ENCODE measurements around the gene TEX44.

TEX44 gene

DNA sequence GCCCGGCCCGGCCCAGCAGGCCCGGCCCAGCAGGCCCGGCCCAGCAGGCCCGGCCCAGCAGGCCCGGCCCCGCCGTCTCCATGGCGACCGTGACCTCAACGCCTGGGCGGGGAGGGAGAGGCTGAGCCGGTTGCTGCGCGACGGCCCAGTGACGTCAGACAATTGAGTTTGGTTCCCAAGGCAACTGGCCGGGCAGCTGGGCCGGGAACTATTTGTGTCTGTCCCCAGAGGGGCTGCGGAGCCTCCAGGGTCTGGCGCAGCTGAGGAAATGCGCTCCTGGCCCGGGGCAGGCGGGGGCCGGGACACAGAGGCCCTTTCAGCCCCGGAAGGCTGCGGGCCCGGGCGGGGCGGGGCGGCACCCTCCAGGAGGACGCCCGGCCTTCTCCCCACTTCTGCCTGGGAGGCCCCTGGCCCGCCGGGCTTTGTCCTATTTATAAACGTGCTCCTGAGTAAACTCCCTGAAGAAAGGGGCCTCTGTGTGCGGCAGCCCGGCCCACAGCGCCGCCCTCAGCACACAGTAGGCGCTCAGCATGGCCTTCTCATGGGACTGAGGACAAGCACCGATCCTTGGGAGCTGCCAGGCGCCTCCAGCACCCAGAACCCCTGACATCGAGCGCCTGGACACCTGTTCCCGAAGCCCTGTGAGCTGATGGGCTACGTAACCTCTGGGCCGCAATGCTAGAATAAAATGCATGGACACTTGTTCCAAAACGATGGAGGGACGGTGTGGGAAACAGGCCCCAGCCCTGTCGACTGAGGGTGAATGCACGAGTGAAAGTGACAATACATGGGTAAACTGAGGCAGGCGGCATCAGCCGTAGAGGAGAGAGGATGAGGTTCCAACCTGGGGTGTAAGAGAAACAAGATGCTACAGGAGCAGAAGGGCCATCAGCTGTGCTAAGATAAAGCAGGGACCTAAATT lies 12.3 kb downstream of the TEX44 start:
- DNase-seq (ENCODE audit: low read depth in 2 of 2): peak; percentile 85 to 90

DNA sequence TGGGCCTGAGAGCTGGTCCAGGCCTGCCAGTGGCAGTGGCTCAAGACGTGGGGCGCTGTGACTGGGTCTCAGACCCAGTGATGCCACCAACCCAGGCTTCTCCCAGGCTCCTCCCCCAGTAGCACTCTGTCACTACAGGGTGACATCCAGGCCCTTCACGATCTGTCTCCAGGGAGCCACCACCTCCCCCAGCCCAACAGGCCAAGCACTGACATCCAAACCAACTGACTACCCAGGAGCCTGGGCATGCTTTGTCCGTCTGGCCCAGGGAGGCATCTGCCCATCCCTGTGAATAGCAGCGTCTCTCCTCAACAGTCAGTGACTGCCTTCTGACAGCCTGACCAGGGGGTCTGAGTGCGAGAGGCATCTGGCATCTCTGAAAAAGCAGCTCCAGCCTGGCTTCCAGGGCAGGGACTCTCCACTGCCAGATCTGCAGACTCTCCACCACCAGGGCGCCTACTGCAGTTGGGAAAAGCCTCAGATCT lies 13.0 kb downstream of the TEX44 start:
- DNase-seq (ENCODE audit: low read depth in 2 of 2): no peak

DNA sequence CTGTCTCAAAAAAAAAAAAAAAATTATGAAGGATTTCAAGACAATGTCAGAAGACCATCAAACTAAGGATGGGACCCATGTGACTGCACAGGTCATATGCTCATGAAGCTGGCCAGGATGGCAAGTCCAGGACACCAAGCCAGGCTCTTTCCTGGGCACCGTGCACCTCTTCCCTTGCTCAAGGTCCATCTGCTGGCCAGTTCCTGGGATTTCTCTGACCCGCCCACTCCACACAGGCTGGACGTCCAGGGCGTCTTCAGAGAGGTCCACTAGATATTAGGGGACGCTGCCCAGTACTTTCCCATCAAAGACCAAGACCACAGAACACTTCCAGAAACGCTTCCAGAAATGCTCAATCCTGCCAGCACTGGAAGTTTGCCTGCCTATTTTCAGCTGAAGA lies 14.3 kb downstream of the TEX44 start:
- no peak for DNase-seq (ENCODE audit: low read depth in 2 of 2)

DNA sequence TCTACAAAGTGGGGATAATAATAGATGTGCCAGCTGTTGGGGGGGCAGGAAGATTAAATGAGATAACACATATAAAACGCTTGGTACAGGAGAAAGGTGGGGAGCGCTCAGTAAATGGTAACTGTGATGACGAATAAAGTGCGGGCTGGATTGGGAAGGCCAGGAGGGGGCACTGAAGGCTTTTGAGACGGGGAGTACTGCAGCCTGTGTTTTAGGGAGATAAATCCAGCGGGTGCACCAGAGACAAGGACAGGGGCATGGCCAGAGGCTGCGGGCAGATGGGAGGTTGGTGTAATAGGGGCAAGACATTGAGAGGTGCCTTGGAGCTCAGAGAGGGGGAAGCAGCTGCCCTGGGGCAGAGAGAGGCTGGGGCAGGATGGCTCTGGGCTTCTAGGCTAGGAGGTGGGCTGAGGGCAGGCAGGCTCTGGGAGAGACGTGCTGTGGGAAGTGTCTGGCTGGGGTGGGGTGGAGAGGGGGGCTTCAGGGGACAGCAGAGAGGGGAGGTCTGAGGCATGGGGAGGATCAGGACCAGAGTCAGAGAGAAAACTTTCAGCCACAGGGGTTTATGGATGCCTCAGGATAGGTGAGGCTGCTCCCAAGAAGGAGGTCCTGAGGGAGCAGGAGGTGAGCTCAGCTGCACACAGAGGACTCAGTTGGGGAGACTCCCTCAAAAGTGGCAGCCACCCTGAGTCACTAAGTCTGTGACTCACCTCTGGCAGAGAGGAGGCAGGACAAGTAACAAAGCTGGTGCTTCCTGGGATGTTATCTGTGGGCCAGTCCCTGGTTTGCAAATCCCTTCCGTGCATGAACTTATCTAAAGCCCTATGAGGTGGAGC lies 18.8 kb downstream of the TEX44 start:
- peak in 1 of 2 donors; percentile 39 for DNase-seq (ENCODE audit: low read depth in 2 of 2)

DNA sequence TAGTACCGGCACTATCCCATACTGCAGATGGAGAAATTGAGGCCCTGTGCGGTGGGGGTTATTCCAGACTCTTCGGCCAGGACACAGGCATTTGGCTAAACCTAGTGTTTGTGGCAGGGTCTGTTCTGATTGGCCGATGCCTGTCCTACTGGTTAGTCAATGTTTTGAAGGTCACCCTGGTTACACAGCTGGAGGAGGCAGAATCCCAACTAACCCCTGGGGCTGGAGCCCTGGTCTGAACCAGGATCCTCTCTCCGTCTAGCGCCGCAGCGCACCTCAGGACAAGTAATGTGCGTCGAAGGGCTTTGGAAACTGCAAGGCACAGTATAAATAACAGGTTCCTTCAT lies 19.4 kb downstream of the TEX44 start:
- DNase-seq (ENCODE audit: low read depth in 2 of 2): no peak

DNA sequence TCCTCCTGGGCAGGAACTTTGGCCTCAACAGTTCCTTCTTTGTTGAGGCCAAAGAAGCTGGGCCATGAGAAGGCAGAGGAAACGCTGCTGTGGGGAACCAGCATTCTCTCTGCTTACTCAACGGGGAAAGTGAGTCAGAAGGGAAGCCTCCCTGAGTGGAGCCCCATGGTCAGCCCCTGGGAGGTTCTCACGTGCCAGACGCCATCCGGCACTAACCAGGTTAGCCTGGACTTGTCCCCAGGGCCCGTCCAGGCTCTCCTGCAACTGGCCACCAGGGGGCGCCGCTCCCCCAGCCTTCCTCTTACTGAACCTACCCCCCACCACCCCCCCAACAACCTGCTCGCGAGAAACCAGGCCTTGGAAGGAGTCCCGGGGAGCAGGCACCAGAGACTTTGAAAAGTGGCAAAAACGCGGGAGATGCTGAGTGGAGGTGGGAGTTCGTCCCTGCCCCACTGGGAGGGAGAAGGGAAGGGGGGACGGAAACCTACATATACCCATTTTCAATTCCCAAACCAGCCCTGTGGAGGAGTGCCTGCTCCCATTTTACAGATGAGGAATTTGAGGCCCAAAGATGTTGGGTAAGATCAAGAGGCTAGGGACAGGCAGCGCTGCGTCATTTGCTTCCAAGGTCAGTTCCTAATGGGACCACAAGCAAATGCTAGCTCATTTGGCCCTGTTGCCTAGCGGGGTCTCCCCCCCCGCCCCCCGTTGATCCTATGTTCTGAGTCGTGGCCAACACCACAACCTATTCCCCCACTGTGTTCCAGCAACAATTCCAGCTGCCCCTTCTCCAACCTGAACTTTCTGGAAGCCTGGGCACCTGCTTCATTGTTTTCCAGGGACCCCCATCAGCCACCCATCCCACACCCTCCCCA lies 20.0 kb downstream of the TEX44 start:
- peak; percentile 75 to 85 for DNase-seq (ENCODE audit: low read depth in 2 of 2)

DNA sequence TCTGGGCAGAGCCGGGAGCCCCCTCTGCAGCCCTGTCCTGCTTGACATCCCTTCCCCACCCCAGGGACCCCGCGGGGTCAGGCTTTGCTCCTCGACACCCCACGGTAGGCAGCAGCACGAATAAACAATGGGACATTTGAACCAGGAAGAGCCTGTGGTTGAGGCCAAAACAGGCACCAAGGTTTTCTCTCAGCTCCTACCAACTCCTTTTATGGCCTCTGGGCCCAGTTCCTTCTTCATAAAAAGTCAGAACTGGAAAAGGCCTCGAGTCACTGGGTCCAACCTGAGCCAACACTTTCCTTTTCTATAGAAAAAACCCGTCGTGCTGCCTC lies 20.6 kb downstream of the TEX44 start:
- DNase-seq (ENCODE audit: low read depth in 2 of 2): no peak

DNA sequence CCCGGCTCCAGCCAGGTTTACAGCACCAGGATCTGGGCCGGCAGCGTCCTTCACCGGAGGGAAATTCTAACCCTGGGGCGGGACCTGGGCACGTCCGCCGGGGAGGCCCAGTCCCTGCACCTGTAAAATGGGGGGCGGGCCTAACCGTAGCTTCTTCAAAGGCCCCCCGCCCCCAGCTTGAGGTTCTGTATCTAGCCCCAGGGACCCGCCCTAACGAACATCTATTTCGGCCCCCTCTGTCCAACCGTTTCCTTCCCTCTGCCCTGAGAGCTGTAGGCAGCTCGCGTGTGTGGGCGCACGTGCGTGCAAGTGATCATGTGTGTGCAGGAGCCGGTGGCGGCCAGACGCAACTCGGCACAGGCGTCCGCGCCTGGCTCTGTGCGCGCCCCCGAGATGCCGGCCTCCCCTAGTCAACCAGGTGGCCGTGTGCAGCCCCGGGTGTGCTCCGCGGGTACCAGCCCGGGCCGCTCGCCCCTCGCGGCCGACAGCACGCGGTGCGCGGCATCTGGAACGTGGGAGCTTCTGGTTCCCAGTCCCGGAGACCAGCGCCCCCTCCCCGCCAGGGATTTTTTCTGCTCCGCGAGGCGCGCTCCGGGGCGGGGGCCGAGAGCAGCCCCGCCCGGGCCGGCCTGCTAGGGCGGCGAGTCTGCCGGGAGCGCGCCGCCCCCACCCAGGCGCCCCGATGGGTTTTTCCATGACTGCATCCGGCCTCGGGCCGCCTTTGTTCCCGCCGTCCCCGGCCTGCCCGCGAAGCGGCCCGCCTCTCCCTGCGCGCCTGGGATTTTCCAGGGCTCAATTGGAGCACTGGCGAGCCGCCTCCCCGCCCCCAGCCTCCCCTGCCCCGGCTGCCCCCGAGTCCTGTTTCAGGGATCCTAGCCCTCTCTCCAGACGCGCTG lies 21.2 kb downstream of the TEX44 start:
- DNase-seq (ENCODE audit: low read depth in 2 of 2): peak; percentile 66 to 69

DNA sequence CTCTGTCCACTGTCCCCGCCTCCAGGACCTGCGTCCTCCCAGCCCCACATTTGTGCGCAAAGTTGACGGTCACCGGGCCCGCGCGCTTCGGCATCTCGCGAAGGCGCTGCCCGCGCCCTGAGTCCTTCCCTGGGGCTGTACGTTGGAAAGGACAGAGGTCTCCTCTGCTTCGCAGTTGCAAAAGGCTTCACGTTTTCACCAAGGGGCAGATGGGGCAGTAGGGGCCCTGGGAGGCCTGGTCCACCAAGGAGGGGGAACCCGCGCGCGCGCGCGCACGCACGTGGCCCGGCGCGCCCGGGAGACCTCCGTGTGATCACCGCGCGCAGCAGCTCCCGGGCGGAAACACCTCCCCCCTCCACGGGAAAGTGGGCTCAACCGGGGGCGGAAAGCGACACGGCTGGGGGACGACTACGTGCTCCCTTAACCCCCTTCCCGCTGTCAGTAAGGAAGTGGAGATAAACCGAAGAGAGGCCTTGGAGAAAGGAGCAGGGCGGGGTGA lies 21.9 kb downstream of the TEX44 start:
- peak; percentile 27 to 43 for DNase-seq (ENCODE audit: low read depth in 2 of 2)

DNA sequence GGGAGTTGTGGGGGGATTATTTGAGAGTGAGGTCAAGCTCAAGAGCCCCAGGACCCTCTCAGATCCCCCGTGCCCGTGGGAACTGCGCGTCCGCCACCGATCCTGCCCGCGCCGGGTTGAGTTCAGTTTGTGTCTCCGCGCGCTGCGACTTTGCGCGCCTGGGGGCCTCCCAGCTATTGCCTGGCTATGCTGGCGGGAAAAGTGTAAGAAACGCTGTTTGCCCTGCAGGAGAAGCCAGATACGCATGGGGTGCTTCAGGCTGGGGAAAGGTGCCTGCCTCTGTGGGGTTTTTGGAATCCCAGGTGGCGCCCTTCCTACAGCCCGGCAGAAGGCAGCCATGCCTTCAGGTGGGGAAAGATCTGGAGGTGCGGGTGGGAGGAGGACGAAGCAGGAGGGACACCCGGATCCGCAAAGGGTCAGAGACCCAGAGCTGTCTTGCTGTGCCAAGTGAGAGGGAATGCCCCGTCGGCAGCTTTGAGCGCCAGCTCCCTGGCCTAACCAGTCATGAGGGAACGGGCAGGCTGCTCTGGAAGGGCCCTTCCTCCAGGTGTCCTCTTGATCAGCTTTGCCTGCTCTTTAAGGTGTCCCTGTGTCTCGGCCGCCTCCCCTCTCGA lies 22.5 kb downstream of the TEX44 start:
- DNase-seq (ENCODE audit: low read depth in 2 of 2): no peak

DNA sequence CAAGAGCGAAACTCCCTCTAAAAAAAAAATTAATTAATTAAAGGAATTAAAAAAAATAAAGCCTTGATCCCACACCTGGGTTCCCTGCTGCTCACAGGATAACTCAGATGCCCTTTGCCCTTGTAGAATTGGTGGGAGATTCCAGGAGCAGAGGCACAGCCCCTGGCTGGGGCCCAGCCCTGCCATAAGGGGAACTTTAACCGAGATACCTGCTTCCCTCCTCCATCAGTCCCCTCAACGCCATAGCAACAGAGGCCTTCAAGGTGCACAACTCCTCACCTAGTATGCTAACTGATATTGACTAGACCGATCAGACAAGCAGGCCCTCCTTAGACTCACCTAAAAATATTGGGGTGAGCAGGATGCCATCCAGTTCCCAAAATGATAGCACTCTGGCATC lies 23.6 kb downstream of the TEX44 start:
- no peak for DNase-seq (ENCODE audit: low read depth in 2 of 2)

DNA sequence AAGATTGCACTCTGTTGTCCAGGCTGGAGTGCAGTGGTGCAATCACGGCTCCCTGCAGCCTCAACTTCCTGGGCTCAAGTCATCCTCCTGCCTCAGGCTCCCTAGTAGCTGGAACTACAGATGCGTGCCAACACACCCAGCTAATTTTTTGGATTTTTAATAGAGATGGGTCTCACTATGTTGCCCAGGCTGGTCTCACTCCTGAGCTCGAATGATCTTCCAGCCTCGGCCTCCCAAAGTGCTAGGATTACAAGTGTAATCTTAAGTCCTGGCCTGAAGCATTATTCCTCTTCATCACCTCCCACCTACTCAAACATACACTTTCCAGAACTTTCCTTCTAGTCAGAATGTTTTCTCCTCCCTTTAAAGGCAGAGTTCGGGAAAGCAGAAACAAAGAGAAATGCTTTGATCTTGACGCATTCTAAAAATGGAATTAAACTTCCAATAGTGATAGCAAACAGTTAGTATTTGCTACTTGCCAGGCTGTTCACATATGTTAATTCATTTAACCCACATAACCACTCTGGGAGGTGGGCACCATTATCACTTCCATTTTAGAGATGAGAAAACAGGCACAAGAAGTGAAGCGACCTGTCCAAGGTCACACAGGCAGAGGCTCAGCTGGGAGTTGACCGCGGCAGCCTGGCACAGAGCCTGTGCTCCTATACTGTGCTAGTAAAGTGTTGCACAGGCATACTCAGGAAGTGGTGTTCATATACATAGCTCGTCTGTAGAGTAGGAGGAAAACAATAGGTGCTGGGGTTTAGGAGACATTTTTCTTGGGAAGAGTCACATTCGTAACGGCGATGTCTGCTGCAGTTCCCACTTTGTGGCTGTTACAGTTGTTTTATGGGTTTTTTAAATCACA lies 24.6 kb downstream of the TEX44 start:
- DNase-seq (ENCODE audit: low read depth in 2 of 2): no peak

DNA sequence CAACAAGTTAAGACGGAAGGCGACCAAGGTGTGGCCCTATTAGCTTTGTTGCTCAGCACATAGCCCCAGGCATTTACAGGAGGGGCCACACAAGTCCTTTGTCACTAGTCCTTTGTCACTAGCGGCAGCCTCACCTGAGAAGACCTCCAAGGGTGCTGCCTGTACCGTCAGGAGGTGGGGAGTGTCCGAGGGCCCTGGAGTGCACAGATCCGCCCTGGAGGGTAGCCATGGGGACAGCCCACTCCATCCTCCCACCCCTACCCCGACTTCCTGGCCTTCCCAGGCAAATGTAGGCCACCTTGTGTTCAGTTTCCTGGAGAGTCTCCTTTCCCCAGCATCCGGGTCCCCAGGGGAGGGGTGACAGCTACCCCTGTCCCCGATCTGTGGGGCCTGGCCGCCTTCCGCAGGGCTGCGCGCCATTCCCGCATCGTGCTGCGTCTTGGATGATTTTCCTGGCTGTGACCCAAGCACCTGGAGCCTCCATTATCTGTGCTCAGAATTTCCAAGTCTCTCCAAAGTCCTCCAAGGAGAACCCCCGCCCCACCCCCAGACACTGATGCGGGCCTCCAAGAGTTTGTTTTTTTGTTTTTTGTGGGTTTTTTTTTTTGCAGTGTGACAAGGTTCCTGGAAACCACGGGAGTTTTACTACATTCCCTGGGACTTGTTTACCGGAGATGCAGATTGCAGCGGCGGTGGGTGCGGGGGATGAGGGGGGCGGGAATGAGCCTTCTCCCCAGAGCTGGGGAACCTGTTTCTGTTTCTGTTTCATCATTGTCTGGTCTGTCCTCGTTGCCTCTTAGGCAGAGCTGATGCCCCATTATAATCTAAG lies 28.6 kb downstream of the TEX44 start:
- DNase-seq (ENCODE audit: low read depth in 2 of 2): no peak

DNA sequence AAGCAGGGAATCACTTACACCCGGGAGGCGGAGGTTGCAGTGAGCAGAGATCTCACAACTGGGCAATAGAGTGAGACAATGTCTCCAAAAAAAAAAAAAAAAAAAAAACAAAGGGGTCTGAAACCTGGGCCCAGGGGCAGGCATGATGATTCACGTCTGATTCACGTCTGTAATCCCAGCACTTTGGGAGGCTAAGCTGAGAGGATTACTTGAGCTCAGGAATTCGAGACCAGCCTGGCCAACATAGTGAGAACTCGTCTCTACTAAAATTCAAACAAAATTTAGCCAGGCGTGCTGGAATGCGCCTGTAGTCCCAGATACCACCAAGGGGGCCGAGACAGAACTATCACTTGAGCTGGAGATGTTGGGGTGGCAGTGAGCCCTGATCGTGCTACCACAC lies 30.3 kb downstream of the TEX44 start:
- no peak for DNase-seq (ENCODE audit: low read depth in 2 of 2)

DNA sequence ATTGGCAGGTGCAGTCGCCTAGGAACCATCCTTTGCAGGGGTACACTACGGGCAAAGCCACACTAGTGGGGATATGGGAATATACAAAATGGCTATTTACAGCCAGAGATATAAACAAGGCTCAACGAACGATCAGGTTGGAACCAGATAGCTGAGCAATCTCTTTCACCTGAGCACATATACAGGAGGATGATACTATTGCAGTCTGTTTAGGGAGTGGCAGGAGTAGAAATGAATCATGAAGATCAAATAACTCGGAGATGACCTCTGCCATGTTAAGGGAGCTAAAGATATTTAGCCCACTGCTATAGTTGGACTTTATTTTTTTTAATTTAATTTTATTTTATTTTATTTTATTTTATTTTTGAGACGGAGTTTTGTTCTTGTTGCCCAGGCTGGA lies 33.8 kb downstream of the TEX44 start:
- DNase-seq (ENCODE audit: low read depth in 2 of 2): no peak

DNA sequence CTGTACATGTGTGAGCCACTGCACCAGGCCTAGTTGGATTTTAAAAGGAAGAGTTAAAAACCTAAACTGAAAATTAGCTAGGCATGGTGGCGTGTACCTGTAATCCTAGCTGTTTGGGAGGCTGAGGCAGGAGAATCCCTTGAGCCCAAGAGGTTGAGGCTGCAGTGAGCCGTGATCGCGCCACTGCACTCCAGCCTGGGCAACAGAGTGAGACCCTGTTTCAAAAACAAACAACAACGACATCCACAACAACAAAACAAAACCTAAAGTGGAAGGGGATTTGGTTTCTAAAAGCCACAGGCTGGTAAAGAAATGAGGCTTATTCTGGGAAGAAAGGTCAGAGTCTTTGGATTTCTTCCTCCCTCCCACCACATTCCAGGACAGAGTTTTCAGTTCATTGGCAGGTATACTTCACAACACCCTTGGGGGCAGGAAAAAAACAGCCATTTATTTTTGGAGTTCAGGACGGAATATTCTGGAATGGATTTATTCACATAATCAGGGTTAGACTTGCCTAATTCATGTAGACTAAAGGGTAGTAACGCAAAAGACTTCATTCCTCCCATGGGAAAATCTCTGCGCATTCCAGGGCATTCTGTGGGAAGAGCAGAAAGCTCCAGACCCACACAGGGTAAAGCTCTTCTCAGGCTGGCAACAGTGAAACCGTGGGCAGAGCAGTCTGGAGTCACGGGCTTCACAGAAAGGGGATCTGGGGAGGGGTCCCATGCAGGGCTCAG lies 34.9 kb downstream of the TEX44 start:
- DNase-seq (ENCODE audit: low read depth in 2 of 2): no peak

DNA sequence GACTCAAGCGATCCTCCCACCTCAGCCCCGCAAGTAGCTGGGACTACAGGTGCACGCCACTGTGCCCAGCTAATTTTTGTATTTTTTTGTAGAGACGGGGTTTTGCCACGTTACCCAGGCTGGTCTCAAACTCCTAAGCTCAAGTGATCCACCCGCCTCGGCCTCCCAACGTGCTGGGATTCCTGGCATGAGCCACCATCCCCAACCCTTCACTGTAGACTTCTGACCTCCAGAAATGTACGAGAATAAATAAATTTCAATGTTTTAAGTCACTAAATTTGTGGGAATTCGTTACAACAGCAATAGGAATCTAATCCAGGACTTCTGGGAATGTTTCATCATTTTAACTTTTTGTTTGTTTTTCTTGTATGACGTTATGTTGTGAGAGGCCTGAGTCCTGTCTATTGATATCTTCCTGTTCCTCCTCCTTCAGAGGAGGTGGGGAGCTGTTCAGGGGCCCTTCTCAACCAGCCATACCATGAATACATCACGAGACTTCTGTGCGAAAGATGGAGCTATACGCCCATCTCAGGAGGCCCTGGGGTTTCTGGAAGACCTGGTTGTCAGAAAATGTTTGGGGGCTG lies 40.0 kb downstream of the TEX44 start:
- DNase-seq (ENCODE audit: low read depth in 2 of 2): no peak
